COLO668 (cell line): ENCODE results near the gene GNMT.
"Not testable (repeated sequence)": the region's sequence is repeated elsewhere in the genome, so short reads cannot be mapped to it uniquely, and the experiment has no call there.

Source experiments
- DNase-seq: peaks from one replicate; lab custom pipeline; 2025; ENCODE audit not compliant: unreplicated experiment; lab: John Stamatoyannopoulos, UW

The GNMT gene

GRCh38 chr6:42971746-42972327, 11.3 kb downstream of the GNMT start:
- no peak for DNase-seq

- no peak for DNase-seq
These were observed 13.4 kb downstream of the GNMT start for GRCh38 chr6:42973926-42974325.

GRCh38 chr6:42974919-42975505, 14.5 kb downstream of the GNMT start:
- no peak for DNase-seq

GRCh38 chr6:42978487-42978838, 17.9 kb downstream of the GNMT start:
- DNase-seq = peak; percentile 46

GRCh38 chr6:42978839-42979522, 18.4 kb downstream of the GNMT start, which contains the start of gene PEX6:
PEX6 (minus strand) TSS chr6:42979181; CDS start chr6:42979150, 31 bp downstream.
- DNase-seq = peak; percentile 86

DNA sequence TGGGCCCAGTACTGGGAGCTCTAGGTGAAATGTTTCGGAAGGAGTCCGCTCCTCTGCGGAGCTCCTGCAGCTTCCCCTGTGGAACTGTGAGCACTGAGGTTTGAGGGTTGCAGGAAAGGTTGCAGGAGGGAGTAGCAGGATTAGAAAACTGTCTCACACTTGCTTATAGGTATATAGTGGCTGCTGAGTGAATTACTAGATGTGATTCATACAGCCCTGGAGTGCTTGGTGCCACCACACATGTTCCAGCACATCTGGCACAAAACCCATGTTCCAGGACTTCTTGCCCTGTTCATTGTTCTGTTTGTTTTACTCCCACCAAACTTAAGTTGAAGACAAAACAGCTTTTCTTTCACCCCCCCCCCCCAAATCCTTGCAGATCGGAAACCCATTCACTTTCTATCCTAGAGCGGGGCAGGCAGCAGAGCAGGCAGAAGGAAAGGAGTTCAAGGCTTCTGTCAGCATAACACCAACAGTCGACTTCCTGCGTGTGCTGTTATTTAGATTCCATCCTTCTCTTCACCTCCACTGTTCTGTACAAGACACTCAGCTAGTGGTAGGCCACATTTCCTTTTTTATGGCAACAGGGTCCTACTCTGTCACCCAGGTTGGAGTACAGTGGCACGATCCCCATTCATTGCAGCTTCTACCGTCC, 19.1 kb downstream of the GNMT start:
- DNase-seq = no peak

GRCh38 chr6:42981836-42982235, 21.3 kb downstream of the GNMT start:
- DNase-seq = no peak

- DNase-seq = peak; percentile 92
These were observed 23.7 kb downstream of the GNMT start, which contains the start of gene PPP2R5D for GRCh38 chr6:42984001-42984923. PPP2R5D (plus strand) TSS chr6:42984570; CDS start chr6:42984678, 108 bp downstream.

DNA sequence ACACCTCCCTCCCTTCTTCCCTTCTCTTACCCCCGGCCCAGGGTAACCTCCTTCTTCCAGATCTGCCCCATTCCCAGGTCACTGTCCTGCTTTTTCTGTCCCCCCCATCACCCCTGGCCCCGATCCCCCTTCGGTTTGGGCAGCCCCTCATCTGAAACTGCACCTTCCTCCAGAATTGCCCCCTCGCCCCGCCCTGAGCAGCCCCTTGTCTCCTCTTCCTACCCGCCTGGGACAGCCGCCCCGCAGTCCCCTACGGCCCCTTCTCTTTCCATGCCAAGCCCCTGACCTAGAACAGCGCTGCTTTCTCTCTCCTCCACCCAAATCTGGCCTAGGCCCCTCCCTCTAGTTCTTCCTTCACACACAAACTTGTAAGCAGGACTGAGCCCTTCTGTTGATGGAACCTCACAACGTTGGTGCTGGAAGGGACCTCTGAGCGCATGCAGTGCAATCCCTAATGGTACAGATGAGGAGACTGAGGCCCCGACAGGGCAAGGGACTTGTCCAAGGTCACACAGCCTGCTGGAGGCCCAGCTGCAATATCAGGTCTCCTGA, 24.4 kb downstream of the GNMT start:
- no peak for DNase-seq

DNA sequence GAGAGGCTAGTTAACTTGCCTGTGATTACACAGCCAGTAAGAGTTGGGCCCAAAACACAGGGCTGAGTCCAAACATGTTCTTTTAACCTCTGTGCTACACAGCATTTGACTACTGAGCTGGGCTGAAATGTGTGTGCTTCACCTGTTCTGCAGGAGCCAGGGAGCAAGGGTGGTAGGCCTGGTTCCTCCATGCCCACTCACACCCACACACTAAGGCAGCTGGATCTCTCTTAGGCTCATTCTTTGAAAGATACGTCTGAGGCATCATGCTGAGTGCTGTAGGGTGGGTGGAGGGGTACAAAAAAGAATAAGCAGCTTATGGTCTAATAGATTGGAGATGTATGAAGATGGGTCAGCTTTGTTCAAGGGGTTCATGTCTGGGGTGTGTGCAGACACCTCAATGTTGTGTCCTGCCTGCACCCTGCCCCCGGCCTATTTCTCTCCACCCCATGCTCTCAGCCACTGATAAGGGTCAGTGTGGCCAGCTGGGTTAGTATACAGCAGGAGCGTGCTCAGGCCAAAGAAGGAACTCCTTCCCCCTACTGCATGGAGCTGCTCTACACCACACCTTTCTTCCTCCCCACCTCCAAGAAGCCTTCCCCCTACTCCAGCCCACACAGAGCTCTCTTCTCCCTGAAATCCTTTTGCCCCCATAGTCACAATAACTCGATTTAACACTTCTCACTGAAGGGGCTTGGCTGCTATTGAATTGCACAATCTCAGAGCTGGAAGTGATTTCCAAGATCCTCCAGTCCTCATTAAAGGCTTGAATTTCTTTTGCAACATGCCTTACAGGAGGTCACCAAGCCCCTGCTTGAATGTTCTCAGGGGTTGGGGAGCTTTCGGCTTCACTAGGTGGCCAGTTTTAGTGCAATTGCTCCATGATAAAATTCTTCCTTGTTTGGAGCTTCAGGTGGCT, 27.2 kb downstream of the GNMT start:
- no peak for DNase-seq

DNA sequence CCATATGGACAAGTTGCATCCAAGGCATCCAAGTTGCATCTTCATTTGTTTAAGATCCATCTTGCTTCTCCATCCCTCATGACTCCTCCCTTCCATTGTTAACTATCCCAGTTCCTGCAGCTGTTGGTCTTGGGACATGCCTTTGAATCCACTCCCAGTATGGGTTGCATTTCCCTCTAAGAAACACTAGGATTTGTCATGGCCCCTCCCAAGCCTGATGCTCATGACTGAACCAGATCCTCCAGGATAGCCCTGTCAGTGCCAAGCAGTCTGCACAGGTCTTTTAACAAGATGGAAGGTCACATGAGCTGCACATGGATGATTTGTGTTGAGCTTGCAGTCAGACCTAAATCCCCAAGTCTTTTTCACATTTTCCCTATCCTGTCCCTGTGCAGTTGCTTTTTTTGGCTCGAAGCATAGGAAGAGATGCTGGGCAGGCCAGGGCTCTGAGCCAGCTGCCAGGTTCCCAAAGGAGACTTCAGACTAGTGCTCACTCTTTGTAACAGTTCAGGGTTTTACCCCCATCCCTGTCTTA, 28.0 kb downstream of the GNMT start:
- no peak for DNase-seq

DNA sequence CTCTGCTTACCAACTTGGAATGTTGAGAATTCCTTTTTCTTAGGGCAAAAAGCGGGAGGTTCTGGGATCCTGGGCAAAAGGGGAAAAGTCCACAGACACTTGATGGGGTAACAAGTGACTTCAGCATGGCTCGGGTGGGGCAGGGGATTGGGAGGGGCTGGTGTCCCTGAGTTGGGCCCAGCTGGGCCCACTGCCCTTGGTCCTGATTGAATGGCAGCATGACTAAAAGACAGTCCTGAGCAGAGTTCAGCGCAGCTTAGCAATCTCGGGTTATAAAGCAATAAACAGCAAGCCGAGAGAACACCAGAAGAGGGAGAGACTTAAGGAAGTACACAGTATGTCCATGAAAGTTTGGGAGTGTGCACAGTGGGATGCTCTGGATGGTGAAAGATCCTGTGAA, 29.4 kb downstream of the GNMT start:
- DNase-seq = no peak

DNA sequence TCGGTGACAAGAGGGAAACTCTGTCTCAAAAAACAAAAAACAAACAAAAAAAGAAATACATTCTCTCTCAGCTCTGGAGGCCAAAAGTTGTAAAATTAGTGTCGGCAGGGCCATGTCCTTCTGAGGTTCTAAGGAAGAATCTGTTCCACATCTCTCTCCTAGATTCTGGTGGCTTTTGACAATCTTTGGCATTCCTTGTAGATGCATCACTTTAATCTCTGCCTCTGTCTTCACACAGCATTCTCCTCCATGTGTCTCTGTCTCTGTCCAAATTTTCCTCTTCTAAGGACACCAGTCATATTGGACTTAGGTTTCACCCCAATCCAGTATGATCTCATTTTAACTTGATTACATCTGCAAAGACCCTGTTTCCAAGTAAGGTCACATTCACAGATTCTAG, 32.9 kb downstream of the GNMT start:
- no peak for DNase-seq

DNA sequence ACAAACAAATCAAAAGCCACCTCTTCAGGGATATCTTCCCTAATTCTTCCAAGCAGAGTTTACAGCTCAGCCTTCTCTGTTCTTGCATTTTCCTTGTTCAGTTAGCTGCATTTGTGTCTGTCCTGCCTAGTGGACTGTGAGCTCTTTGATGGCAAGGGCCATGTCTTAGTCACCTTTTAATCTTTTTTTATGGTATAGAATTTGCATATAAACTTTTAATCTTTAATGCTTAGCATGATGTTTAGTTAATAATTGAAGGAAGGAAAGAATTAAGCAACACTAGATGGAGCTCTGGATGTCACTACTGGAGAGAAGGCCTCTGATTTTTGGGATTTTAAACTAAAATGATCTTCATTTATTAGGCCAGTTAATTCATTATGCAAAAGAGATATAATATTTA, 36.0 kb downstream of the GNMT start:
- no peak for DNase-seq

DNA sequence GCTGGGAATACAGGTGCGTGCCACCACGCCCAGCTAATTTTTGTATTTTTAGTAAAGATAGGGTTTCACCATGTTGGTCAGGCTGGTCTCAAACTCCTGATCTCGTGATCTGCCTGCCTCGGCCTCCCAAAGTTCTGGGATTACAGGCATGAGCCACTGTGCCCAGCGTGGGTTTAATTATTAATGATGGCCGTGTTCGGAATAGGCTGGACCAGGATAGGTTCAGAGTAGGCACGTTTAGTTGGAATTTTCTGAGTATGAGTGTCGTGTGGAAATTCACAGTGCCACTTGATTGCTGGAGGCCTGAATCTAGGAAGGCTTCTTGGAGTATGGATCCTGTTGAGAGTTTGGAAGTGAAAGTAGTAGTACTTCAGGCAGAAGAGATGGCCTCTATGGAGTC, 37.7 kb downstream of the GNMT start:
- DNase-seq = not testable (repeated sequence)

DNA sequence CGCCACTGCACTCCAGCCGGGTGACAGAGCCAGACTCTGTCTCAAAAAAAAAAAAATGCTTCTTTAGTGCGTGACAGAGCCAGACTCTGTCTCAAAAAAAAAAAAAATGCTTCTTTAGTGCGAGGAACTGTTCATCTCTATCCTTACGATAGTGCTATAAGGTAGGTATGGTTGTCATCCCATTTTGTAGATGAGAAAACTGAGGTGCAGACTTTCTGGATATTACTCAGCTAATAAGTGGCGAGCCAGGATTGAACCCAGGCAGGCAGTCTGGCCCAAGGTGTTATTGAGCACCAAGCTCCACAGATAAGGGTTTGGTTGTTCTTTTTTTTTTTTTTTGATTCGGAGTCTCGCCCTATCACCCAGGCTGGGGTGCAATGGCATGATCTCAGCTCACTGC, 41.3 kb downstream of the GNMT start:
- no peak for DNase-seq

DNA sequence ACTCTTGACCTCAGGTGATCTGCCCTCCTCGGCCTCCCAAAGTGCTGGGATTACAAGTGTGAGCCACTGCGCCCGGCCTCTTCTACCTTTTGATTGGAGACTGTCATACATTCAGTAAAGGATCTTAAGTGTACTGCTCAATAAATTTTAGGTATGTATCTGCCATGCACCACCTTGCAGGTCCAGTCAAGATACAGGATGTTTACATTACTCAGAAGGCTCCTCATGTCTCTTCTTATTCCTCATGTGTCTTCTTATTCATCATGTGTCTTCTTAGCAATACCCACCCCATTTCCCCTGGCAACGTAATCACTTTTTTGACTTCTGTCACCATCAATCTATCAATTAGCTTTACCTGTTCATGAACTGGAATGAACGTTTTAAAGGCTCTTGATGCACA, 45.3 kb downstream of the GNMT start:
- no peak for DNase-seq

DNA sequence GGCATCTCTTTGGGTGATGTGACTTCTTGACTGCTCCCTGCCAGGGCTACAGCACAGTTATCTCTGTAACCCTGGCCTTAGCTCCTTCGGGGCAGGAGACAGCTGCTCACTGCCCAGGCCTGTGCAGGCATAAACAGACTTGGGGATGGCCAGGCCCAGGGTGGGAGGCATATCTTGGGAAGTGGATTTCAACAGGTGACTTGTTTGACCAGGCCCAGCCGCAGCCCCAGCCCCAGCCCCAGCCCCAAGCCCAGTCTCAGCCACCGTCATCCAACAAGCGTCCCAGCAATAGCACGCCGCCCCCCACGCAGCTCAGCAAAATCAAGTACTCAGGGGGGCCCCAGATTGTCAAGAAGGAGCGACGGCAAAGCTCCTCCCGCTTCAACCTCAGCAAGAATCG, 45.7 kb downstream of the GNMT start:
- DNase-seq = no peak

DNA sequence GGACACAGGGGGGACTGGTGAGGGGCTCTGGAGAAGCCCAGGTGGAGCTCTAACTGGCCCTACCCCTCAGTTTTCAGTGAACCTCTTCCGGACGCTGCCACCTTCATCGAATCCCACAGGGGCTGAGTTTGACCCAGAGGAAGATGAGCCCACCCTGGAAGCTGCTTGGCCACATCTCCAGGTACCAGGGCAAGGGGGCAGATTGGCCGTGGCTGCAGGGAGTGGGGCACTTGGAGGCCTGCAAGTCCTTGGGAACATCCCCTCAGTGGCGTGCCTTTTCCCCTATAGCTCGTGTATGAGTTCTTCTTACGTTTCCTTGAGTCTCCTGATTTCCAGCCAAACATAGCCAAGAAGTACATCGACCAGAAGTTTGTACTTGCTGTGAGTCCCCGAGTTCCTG, 46.6 kb downstream of the GNMT start:
- no peak for DNase-seq
